GM21423 (cell line): ENCODE measurements around the gene STYXL1.
A peak's percentile ranks its signal among the peaks of the same experiment; 100 is the strongest.
"Not testable (repeated sequence)": the region's sequence is repeated elsewhere in the genome, so short reads cannot be mapped to it uniquely, and the experiment has no call there.

Source experiments
- ATAC-seq: cut with Tn5 transposase; IDR thresholded peaks from one replicate; pipeline ENCODE4 v1.9.1; 2021; ENCODE audit warnings: mild to moderate bottlenecking, moderate library complexity; ENCODE audit not compliant: unreplicated experiment

Gene STYXL1

DNA sequence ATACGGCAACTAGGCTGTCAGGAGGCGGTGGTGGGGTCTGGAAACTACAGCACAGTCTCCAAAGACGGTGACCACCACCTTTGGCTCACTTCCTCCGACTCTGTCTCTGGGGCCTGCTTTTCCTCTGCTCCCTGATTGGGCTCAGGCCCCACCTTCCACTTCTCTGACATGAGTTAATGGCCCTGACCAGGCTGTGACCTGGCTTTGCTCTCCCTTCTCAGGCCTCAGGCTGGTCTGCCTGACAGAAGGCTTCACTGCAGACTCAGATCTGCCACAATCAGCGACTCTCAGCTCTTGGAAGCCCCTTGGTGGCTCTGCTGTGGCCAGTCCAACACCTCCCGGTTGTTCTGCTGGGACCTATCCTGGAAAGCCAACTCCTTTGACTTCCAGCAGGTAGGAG, 7.7 kb downstream of the STYXL1 start:
- no peak for ATAC-seq

GRCh38 chr7:76037310-76037709, 10.5 kb downstream of the STYXL1 start:
- ATAC-seq, result no peak

DNA sequence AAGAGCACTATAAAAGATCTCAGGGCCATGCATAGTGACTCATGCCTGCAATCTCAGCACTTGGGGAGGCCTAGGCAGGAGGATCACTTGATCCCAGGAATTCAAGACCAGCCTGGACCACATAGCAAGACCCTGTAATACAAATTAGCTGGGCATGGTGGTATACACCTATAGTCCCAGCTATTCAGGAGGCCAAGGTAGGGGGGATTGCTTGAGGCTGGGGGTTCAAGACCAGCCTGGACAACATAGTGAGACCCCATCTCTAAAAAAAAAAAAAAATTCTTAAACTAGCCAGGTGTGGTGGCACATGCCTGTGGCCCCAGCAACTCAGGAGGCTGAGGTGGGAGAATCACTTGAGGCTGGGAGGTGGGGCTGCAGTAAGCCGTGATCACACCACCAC, 15.8 kb downstream of the STYXL1 start:
- ATAC-seq, result no peak

DNA sequence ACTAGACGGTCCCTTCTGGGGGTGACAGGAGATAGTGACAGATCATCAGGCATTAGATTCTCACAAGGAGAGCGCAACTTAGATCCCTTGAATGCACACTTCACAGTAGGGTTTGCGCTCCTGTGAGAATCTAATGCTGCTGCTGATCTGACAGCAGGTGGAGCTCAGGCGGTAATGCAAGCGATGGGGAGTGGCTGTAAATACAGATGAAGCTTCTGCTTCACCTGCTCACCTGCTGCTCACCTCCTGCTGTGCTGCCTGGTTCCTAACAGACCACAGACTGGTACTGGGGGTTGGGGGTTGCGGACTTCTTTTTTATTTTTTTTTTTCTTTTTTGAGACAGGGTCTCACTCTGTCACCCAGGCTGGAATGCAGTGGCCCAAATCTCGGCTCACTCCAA, 18.1 kb downstream of the STYXL1 start:
- not testable (repeated sequence) for ATAC-seq

DNA sequence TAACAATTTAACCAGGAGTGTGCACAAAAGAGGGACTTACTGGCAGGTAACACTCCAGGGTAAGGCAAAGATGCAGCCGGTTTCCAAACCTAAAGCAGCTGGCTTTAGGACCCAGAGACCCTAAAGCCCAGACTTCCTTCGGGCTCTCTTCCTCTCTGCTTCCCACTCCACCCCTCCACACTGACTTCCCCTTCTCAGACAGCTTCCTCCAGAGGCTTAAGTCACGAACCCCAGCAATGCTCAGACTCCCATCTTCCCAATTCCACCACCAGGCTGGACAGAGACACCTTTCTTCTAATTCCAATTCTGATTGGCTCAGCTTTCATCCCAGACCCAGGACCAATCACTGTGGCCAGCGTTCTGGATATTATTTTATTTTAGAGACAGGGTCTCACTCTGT, 24.8 kb downstream of the STYXL1 start:
- ATAC-seq, result no peak

GRCh38 chr7:76022026-76022780, 25.6 kb downstream of the STYXL1 start:
- ATAC-seq, result no peak

GRCh38 chr7:76020031-76020714, 27.6 kb downstream of the STYXL1 start:
- peak; percentile 59 for ATAC-seq

- not testable (repeated sequence) for ATAC-seq
These were observed 29.3 kb downstream of the STYXL1 start for GRCh38 chr7:76018520-76018919.

GRCh38 chr7:76016191-76016947, 31.4 kb downstream of the STYXL1 start:
- no peak for ATAC-seq

DNA sequence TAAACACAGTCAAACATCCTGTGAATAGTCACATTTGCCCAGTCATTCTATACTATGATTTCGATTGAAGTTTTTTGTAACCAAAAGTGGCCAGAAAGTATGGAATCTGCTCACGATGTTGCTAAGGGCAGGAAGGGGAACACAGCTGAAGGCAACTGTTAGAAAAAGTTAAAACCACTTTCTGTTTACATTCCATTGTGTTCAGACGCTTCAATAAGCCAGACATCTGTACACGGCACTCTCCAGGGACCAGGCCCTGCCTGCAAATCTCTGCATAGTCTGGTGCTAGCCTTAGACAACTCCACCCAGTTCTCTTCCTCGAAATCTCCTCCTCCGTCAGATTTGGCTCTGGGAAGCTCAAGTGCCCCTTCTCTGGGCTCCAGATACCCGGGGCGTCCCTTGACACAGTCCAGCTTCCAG, 36.3 kb downstream of the STYXL1 start:
- no peak for ATAC-seq

GRCh38 chr7:76009672-76010600, 37.9 kb downstream of the STYXL1 start:
- no peak for ATAC-seq

DNA sequence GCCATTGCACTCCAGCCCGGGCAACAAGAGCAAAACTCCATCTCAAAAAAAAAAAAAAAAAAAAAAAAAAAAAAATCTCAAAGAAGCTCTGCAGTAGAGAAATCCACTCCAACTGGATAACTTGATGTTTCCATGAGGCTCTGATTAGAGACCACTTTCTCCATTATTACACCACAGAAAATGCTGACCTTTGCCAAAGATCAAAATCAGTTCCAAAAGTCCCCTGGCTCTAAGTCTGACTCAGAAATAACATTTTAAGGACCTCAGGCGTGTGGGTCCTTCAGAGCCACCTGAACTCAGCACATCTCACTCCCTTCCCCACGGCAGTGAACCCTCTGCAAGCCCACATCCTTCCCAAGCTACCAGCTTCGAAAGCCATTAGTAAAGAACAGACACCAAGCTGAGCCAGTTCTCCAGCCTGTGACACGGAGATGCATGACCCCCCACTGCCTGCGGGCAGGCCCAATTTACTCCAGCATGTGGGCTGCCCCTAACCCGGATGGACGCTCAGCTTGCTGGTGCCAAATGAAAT, 39.6 kb downstream of the STYXL1 start:
- no peak for ATAC-seq

- ATAC-seq, result not testable (repeated sequence)
These were observed 42.8 kb downstream of the STYXL1 start for GRCh38 chr7:76005004-76005403.

DNA sequence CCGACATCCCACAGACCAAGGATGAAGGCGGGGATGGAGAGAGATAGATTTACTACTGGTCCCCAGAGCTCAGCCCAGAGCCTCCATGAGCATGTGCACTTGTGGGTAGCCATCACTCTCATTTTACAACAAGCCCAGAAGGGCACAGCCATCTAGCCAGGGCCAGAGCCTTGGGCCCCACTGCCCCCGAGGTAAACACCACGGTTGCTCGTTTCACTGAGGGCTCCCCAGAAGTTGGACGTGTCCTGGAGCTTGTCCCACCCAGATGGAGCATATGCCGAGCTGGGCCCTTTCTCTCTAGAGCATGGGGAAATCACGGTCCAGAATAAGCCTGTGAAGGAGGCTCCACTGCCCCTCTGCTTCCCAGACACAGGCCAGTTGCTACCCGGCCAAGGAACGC, 44.4 kb downstream of the STYXL1 start:
- ATAC-seq, result no peak

GRCh38 chr7:76002822-76003221, 45.0 kb downstream of the STYXL1 start:
- no peak for ATAC-seq

DNA sequence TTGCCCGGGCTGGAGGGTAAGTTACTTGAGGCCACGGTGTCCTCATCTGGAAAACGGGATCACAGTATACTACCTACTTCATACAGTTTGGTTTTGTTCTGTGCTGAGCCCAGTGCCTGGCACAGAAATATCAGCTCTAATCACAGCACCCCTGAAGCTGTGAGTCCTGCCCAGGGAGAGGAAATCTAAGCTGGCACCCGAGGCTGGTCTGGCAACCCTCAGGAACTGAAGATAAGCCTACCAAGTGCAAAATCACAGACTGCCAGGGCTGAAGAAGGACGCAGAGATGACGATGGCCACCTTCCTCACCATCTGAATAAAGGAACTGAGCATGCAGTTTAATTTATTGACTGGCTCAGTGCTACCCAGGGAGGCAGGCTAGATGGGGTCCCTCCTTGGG, 45.7 kb downstream of the STYXL1 start:
- no peak for ATAC-seq

DNA sequence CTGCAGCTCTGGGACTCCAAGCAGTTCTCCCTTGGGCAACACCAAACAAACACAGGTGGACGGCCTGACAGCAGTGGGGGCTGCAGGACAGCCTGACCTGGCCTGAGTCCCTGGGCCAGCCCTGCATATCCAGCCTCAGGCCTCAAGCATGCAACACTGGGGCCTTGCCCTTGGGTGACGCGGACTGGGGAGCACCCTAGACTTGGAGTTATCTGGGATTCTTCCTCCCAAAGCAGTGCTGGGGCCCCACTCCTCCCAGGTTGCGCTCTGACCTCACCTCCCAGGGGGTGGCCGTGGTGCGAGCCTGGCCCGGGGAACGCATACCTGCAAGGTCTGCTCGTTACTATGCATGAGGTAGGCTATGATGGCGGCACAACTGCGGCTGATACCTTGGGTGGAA, 47.2 kb downstream of the STYXL1 start:
- no peak for ATAC-seq

DNA sequence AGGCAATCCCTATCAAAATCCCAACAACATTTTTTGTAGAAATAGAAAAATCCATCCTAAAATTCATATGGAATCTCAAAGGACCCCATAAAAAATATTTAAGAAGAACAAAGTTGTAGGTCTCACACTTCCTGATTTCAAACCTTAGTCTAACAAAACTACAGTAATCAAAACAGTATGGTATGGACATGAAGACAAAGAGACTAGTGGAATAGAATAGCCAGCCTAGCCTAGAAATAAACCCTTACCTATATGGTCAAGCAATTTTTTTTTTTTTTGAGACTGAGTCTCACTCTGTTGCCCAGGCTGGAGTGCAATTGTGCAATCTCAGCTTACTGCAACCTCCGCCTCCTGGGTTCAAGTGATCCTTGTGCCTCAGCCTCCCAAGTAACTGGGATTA, 49.8 kb downstream of the STYXL1 start:
- no peak for ATAC-seq

- ATAC-seq, result no peak
These were observed 51.3 kb downstream of the STYXL1 start for GRCh38 chr7:75996476-75996875.

DNA sequence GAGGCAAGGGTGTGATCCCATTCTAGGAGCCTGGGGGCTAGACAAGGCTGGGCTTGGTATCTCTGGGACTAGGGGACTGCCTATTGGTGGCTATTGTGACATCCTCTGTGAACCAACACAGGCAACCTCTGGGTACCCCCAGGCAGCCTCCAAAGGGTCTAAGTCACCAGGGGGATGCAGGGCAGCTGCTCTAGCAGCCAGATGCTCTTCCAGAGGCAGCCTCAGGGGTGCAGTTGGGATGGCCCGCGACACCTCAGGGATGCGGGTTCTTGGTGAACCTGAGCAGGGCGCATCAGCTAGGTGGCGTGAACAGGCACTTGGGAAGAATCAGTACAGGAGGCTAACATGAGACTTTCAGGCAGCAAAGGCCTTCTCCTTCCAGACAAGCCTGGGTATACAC, 51.8 kb downstream of the STYXL1 start:
- no peak for ATAC-seq
